ENCODE data around the gene CFAP74.

GRCh38 chr1:1963570-1963969 is 40.0 kb downstream of the CFAP74 start:
- no peak for TF ChIP-seq CTCF (conservative IDR thresholded peaks at IDR 0.05; ENCODE audit: low read depth, low read length)
- no peak for TF ChIP-seq EZH2 (IDR thresholded peaks at IDR 0.05; ENCODE audit: low read length, unreplicated experiment)
- no peak for TF ChIP-seq EZH2phosphoT487 (IDR thresholded peaks at IDR 0.05; ENCODE audit: borderline replicate concordance, low read length)

All from PC-3 (cell line).